HG02852 (cell line): ENCODE results near the gene BEST2.
"Not testable (repeated sequence)": the region's sequence is repeated elsewhere in the genome, so short reads cannot be mapped to it uniquely, and the experiment has no call there.

Experiments used
- ATAC-seq: cut with Tn5 transposase; IDR thresholded peaks from one replicate; pipeline ENCODE4 v1.9.1; 2021; ENCODE audit warnings: mild to moderate bottlenecking, moderate library complexity; ENCODE audit not compliant: unreplicated experiment

BEST2 gene

DNA sequence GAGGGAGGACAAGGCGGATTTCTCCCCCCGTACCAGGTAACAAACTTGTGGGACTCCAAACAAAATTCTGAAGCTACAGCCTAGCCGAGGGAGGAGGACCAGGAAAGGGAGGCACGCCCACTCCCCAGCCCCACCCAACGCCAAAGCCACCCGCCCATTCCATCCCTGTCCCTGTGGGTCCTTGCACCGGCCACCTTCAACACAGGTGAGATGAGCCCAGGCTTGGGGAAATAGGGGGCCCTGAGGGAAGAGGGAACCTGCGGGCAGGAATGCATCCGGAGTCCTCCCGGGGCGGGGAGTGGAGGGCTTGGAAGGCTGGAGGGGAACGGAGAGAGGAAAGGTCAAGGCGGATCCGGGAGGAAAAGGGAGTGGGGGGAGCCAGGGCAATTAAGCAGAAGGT lies at the start of gene BEST2:
BEST2 (plus strand) TSS at position 157 of the 400 bp plus-strand sequence. CDS start 802 bp downstream, outside the sequence.
- ATAC-seq, result no peak

DNA sequence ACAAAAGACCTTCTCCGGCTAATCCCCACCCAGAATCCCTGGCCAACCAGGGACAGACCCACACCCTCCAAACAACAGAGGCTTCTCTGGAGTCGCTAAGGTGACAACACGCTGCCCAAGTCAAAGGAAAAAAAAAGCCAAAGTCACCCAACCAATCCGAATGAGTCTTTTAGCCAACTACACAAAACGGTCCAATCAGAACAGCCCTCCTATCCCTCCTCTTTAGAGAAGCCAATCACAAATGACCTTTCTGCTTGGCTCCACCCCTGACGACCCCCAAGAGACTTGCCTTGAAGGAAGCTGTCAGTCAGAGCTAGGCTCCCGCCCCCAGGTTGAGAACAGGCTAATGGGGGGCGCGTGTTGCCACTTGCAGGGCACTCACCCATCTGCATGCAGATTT lies 48.5 kb upstream of the BEST2 start:
- ATAC-seq, result no peak

DNA sequence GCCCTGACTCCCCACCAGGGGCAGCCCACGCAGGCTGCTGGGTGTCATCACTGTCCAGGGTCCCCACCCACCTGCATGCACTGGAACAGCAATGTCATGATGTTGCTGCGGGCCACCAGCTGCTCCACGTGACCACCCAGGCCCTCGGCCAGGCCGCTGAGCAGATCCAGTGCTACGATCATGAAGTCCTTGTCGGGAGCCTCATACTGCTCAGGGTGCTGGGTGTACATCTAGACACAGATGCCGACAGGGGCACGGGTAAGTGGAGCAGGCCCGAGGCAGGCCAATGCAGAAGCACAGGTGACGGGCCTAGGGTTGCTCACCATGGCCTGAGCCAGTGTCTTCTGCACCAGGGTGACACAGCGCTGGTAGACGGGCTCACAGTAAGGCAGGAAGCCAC lies 46.4 kb upstream of the BEST2 start:
- ATAC-seq, result no peak

DNA sequence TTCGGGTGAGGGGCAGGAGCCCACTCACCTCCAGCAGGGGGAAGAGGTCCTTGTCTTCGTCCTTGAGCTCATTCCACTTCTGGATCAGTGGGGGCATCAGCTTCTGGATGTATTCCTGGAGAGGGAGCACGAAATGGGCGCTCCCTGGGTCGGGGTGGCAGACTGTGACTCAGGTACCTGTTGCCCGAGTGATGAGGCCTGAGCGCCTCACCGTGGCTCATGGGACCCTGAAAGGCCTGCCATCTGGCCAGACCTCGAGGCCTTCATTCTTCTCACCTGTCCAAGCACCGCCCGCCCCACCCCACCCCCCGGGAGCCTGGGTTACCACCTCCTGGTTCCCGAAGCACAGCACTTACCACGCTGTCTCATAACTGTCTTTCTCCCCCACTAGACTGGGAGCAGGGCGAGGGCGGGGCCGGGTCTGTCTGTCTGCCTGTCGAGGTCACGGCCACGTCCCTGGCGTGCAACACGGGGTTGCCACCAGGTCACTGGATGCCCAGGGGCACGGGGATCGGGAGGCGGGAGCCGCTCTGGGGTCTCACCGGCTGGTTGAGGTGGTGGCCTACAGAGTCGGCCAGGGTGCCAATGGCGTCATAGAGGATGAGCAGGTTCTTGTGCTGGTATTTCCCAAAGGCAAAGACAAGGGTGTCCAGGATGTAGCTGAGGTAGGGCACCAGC lies 45.8 kb upstream of the BEST2 start:
- no peak for ATAC-seq

DNA sequence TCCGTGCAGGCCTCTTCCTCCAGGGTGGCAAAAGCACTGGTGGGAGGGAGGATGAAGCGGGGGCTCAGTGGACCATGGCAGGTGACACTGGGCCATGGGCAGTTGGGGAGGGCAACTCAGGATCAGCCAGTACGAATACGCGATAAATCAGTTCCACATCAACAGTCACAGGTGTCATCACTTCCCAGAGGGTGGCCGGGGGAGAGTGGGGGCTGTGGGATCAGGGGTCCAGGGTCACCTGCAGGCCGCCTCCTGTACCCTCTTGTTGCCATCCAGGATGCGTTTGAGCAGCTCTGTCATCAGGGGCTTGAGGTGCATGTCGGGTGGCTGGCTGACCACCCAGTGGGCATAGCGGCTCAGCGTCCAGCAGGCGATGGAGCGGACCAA lies 45.3 kb upstream of the BEST2 start:
- ATAC-seq, result no peak

DNA sequence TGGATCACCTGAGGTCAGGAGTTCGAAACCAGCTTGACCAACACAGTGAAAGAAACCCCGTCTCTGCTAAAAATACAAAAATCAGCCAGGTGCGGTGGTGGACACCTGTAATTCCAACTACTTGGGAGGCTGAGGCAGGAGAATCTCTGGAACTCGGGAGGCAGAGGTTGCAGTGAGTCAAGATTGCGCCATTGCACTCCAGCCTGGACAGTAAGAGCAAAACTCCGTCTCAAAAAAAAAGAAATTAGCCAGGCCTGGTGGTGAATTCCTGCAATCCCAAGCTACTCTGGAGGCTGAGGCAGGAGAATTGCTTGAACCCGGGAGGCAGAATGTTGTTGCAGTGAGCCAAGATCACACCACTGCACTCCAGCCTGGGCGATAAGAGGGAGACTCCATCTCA lies 43.0 kb upstream of the BEST2 start:
- ATAC-seq, result no peak

DNA sequence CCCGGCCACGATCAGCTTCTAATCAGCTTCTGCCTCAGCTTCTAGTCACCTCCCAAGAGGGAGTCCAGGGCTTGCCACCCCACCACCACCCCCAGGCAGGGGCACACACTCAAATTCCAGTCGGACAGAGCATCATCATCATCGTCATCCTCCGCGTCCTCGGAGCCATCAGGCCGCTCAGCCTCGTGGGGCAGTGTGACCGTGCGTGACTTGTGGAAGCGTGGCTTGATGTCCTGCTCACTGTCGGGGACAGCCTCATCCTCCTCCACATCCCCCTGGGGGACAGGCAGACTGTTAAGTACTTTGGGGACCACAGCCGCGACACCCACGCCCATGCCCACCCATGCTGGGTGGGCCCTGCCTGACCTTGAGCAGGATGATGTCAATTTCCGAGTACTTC lies 40.4 kb upstream of the BEST2 start:
- no peak for ATAC-seq

DNA sequence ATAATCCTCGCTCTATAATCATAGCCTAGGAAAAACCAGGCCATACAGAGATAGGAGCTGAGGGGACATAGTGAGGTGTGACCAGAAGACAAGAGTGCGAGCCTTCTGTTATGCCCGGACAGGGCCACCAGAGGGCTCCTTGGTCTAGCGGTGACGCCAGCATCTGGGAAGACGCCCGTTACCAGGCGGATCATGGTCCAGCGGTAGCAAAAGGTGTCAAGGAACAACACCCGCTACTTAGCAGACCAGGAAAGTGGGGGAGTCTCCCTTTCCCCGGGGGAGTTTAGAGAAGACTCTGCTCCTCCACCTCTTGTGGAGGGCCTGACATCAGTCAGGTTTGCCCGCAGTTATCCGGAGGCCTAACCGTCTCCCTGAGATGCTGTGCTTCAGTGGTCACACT lies 39.5 kb upstream of the BEST2 start:
- not testable (repeated sequence) for ATAC-seq

DNA sequence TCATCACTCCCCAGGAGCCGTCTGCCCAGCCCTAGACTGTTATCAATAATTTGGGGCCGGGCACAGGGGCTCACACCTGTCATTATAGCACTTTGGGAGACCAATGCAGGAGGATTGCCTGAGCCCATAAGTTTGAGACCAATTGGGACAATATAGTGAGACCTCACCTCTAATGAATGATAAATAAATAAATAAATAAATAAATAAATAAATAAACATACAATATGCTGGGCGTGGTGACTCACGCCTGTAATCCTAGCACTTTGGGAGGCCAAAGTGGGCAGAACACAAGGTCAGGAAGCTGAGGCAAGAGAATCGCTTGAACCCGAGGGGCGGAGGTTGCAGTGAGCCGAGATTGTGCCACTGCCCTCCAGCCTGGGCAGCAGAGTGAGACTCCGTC lies 38.3 kb upstream of the BEST2 start:
- ATAC-seq, result not testable (repeated sequence)

DNA sequence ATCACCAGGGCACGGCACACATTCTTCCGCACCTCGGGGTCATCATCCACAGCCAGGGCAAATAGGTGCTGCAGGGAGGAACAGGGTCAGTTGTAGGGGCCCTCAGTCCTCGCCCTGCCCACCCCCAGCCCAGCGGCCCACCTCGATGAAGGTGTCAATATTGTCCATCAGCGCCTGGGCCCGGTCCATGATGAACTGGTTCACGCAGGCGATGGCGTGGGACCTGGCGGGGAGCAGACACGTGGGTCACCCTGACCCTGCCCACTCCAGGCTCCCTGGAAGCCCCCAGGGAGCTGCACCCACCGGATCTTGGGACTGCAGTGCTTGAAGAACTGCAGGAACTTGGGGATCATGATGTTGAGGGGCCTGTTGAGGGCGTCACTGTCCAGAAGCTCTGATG lies 36.5 kb upstream of the BEST2 start:
- no peak for ATAC-seq

DNA sequence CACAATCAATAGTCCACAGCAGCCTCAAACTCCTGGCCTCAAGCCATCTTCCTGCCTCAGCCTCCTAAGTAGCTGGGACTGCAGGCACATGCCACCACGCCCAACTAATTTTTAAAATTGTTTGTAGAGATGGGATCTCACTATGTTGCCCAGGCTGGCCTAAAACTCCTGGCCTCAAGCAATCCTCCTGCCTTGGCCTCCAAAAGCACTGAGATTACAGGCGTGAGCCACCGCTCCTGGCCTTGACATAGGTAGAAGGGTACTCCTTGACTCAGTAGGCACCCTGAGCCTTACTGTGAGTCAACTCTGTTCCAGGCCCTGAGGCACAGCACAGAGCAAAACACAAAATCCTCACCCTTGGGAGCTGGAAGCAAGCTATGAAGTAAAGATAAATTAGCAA lies 35.7 kb upstream of the BEST2 start:
- ATAC-seq, result no peak

DNA sequence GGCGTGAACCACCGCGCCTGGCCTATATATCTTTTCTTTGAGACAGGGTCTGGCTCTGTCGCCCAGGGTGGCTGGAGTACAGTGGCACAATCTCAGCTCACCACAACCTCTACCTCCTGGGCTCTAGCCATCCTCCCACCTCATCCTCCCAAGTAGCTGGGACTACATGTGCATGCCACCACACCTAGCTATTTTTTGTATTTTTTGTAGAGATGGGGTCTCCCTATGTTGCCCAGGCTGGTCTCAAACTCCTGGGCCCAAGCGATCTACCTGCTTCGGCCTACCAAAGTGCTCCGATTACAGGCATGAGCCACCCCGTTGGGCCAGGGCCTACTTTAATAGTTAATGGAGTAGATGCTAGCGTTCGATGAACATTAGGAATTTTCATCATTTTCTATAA lies 31.3 kb upstream of the BEST2 start:
- no peak for ATAC-seq

DNA sequence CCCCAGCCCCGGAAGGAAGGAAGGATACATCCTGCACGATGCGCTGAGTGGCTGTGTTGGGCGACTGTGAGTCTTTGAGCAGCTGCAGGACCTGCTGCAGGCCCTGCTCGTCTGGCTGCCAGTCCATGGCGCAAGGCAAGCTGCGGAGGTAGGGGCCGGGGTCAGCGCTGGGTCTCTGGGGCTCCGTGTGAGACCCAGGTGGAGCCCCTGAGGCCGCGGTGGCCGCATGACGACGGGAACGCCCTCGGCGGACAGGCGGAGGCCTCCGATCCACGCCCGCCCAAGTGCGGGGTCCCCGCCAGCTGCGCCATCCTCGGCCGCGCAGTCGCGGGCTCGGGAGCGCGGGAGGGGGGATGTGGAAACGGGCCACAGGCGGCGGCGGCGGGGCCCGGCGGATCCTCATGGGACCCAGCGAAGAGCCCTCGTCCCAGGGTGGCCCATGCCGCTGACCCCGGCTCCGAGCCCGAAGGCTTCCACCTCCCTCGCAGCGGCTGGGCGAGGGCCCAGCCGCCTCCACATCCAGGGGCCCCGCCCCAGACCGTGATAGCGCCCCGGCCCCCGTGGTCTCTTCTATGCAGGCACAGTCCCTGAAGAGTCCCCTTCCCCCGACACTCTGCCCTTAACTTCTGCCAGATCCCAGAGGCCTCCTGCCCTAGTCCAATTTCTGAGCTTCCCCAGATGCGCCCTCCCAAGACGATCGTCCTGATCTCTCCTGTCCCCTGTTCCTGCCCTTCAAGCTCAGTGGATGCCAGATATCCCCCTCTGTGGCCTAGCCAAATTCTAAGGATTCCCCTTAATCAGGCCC lies 30.5 kb upstream of the BEST2 start:
- no peak for ATAC-seq

DNA sequence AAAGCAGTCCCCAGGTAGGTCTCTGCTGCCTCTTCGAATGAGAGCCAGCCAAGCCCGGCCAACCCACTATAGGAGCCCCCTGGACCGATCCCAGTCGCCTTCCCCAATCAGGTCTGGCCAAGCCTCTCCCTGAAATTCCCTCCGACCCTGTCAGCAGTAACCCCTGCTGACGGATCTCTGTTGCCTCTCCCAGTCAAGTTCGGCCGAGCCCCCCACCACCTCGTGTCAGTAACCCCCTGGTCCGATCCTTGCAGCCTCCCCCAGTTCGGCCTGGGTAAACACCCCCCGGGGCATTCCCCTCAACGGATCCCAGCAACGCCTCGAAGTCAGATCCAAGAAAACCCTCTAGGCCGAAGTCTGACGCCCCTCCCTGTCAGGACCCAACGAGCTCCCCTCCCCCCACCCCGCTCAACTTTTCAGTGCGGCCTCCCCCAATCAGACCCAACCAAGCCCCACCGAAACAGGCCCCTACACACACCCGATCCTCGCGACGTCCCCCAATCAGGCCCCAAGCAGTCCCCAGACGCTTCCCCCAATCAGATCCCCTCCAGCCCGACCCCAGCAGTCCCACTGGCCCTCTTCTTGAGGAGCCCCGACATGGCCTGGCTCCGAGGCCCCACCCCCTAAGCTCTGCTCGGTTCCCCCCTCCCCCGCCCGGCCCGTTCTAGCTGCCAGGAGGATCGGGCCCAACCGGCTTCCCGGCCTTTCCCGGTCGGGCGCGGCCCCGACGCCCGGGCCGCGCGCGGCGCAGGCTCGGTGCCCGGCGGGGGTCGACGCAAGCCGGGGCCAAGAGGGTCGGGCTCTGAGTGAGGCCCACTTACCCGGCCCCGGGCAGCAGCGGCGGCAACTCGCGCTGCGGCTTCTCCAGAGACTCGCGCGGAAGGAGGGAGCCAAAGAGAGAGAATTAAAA lies 29.7 kb upstream of the BEST2 start:
- peak; percentile 21 for ATAC-seq

DNA sequence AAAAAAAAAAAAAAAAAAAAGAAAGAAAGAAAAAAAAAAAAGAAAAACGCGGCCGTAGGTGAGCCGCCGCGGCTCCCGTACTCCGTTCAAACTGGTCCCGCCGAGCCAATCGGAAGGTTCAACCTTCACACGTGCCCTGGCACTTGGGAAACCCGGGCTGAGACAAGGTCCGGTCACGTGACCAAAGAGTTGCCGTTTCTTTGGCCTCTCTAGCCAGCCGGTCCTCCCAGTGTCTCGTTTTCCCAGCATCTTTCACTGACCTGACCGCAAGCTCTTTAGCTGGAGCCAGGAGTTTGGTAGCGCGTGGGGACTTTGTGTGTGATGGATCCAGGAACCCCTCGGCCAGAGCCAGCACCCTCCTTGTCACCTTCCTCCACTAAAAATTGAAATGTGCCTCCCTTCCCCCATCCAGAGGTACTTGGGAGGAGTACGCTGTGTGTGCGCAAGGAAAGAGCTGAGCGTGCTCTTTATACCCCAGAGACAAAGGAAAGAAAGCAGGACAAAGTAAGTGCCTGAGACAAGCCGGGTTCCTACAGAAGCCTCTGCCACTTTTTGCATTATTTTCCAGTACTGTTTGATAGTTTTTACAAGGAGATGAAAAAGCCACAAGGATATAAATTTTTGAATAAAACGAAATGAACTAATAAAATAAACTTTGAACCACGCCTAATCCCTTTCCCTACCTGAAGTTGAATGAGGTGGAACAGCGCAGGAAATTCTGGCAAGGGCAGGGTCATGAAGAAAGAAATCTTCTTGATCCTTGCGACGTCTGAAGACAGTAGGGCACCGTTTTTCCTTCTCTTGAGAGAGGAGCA lies 28.8 kb upstream of the BEST2 start:
- ATAC-seq, result peak; percentile 79

DNA sequence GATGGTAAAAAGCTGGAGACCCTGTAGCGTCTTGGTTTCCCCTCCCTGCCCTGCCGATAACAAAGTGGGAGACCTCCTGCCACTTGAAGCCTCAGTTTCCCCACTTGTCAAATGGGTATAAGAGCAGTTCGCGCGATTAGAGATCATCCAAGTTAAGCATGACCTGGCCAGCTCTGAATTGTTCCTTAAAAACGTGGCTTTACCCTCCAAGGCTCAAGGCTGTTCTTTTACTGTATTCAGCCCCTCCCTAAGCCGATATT lies 28.3 kb upstream of the BEST2 start:
- no peak for ATAC-seq

DNA sequence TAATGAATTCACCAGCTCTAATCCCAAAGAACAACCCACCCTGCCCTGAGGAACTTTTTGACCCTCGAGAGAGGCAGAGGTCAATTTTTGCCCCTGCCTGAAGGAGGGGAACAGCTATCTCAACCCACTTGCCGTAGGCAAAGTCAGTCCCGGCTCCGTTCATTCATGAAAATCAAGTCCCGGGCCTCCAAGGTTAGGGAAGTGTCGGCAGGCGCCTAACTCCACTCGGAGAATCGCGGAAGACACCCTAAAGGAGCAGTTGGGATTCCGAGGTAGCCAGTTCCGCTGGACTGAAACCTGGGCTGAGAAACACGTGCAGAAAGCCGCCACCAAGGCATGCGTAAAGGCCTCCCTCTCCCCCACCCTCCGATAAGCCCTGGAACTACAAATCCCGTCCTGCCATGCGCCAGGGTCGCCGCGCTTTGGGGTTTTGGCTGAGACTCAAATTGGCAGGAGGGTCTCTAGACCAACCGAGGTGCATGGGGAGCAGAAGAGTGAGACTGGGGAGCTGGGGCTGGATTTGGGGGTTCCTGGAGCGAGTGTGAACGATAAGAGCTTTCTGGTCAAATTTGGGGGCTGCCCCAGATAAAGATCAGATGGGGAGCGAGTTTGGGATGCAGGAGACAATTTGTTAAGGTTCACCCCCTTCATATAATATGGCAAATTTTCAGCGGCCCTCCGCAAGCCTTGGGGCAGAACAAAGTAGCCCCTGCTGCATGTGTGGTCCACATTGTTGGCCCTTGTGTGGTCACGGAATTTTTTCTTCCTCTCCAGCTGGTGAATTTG lies 27.8 kb upstream of the BEST2 start, which contains the start of gene TNPO2:
TNPO2 (minus strand) TSS at position 292 of the 786 bp plus-strand sequence. CDS start 2,955 bp downstream, outside the sequence.
- no peak for ATAC-seq

DNA sequence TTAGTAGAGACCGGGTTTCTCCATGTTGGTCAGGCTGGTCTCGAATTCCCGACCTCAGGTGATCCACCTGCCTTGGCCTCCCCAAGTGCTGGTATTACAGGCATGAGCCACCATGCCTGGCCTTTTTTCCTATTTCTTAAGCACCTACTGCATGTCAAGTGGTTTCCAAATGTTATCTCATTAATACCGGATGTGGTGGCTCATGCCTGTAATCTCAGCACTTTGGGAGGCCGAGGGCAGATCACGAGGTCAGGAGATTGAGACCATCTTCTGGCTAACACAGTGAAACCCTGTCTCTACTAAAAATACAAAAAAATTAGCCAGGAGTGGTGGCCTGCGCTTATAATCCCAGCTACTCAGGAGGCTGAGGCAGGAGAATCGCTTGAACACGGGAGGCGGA lies 26.0 kb upstream of the BEST2 start:
- not testable (repeated sequence) for ATAC-seq

DNA sequence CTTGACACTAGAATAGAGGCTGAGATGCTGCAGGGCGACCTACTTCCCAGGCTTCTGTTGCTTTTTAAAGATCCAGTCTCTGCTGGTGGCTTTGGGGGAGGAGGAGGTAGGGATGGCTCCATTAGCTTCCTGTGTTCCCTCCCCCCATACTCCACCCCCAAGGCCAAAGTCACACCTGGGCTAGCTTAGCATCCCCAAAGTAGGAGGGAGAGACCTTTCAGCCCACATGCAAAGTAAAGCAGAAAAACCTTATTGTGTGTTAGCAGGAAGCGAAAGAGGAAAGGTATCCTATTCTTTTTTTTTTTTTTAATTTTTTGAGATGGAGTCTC lies 24.6 kb upstream of the BEST2 start:
- ATAC-seq, result no peak

DNA sequence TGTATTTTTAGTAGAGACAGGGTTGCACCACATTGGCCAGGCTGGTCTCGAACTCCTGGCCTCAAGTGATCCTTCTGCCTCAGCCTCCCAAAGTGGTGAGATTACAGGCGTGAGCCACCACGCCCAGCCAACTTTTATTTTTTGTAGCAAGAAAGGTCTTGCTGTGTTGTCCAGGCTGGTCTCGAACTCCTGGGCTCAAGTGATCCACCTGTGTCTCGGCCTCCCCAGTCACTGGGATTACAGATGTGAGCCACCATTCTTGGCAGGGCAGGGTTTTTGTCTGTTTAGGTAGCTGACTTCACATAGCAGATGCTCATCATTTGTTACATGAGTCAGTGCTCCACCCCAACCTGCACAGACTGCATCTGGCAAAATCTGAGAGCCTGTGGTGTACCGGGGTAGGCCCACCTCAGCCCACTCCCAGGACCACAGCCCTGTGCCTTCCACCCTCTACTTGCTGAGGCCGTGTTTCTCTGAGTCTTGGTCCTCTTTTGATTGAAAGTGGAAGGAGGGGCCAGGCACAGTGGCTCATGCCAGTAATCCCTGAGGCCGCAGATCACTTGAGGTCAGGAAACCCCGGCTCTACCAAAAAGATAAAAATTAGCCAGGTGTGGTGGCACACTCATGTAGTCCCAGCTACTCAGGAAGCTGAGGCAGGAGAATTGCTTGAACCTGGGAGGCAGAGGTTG lies 23.7 kb upstream of the BEST2 start:
- ATAC-seq, result no peak
